Esophagus mucosa (tissue), 1 donor: ENCODE results near the gene KIRREL3. TPM values are rescaled to one million over a fixed set of nuclear protein-coding genes. Genes with fewer than 3 reads are reported as not detected.
A peak's percentile ranks its signal among the peaks of the same experiment; 100 is the strongest.
"Not testable (repeated sequence)": the region's sequence is repeated elsewhere in the genome, so short reads cannot be mapped to it uniquely, and the experiment has no call there.

Experiments used
- ATAC-seq: fragments of 200-7000 bp; cut with Tn5 transposase; one replicate; pipeline ENCODE4 v1.9.1; 2020
- total RNA-seq: library from RNA; stranded (reverse); gene quantifications from one replicate; pipeline ENCODE4 v1.2.4, GENCODE V29; 2023
- donor health status: DM: yes; HTN: yes; CAD: no.

The KIRREL3 gene
- total RNA-seq, 1 donor from 2014 or later, result 0.36 TPM

DNA sequence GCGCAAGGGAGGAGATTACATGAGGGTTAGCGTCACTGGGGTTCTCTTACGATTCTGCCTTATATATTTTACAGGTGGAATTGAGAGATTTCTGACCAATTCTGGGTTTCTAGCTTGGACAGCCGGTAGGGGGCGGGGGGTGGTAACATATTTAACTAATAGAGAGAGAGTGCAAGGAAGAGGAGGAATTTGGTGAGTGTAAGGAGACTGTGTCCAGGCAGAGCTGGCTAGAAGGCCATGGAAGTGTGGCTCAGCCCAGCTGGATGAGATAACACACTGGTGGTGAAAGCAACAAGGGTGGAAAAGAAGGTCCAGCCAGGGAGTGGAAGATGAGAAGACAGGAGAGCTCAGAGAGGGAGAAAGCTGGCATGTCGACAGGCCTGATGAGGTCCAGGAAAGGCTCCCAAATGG is 588.6 kb downstream of the KIRREL3 start:
- no peak for ATAC-seq

DNA sequence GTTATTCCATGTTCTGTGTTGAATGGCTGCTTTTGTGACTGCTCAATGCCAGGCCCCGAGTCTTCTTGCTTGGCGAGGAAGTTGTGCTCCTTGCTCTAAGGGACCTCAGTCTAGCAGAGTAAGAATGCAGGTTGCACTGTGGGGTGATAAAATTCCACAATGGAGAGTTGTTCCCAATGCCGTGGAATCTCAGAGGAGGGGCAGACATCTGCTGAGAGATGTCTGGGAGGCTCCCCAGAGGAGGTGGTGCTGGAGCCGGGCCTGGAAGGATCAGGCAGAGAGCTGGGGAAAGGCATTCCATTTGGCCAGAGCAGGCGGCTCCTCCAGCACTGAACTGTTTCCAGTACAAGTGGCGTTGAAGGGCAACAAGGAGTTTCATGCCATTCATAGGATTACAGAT is 589.9 kb downstream of the KIRREL3 start:
- no peak for ATAC-seq

DNA sequence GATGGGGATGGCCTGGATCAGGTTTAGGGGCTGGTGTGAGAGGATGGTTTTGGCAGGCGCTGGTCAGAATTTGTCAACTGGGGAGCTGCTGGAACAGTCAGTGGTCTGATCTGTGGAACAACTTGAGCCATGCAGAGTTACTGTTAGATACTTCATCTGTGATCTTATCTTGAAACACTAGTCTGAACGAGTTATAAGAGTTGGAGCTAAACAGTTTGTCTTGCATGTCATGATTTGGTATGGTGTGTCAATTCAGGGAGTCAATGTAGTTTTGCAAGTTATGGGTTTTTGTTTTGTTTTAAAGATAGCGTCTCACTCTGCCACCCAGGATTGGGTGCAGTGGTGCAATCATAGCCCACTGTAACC is 591.0 kb downstream of the KIRREL3 start:
- ATAC-seq, result no peak

DNA sequence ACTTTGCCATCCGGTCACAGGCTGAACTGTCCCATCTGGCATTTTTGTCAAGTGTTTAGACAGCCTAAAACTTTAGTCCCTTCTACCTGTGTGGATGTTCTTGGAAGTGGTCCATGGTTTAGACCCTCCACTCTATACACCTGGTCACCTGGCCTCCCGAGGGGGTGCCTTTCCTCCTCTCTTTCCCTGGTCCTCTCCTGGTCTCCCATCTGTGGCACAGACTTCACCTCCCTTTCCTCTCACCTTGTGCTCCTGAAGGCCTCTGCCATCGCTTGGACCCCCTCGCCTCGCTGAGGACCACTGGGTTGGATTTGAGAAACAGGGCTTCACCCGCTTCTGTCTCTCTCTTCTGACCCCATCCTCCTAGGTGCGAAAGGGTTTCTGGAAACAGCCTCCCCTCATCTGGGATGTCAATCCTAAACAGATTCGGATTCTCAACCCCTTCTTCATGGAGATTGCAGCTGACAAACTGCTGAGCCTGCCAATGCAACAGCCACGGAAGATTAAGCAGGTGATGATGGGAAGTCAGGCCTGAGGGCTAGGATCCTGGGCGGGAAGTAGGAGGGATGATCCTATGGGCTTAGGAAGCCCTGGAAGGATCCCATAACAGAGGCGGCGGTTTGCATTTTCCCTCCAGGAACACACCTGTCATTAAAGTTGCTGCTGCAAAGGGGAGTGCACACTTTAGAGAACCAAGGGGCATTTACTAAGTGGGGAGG is 591.5 kb downstream of the KIRREL3 start:
- no peak for ATAC-seq

DNA sequence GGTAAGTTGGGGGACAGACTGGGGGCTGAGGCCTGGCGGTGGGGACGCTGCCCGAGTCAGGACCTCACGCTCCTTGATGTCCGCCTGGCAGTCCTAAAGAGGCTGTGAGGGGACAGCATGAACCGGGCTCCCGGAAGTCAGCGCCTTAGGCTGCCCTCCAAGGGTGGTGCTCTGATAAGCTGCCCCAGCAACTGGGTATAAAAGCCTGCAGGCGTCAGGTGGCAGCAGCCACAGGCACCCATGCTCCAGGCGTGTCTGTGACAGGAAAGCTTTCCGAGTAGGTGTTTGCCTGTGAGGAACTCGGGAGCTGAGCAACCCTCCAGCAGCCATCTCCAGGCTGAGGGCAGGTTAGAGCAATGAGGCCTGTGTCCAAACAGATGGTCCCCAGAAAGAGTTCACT is 592.1 kb downstream of the KIRREL3 start:
- ATAC-seq, result no peak

DNA sequence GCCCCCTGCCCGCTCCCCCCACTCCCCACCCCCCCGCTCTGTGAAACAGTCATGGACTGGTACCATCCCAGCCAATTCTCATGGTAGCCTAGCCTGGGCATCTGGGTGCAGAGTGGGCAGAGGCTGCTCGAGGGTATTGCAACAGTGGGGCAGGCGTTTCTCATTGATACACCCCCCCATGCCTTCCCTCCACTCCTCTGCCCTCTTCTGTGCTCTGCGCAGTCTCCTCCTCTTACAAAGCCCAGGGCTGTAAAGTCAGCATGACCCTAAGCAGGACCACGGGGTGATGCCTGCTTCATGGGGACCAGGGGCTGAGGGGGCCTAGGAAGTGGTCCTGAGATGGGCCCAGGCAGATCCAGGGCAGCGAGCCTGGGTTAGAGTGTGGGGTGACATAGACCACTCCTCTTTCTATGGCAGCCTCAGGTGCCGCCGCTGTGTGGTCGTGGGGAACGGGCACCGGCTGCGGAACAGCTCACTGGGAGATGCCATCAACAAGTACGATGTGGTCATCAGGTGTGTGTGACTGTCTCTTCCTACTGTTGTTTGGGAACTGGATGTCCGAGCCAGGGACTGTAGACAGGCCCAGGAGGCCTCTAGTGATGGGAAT is 592.8 kb downstream of the KIRREL3 start:
- no peak for ATAC-seq

DNA sequence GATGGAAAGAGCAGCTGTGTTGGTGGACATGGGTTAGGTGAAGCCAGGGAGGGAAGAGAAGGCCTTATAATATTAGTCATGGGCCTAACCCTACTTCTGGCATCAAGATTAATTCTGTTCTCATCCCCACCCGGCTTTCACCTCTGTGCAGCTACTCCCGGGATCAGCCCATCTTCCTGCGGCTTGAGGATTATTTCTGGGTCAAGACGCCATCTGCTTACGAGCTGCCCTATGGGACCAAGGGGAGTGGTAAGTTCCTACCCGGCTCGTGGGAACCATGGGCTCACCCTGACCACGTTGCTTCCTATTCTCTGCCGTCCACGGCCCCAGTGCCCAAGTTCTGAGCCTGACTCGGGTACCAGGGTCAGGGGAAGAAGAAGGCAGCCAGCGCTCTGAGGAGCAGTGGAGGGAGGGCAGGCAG is 593.5 kb downstream of the KIRREL3 start:
- peak; percentile 9 for ATAC-seq

DNA sequence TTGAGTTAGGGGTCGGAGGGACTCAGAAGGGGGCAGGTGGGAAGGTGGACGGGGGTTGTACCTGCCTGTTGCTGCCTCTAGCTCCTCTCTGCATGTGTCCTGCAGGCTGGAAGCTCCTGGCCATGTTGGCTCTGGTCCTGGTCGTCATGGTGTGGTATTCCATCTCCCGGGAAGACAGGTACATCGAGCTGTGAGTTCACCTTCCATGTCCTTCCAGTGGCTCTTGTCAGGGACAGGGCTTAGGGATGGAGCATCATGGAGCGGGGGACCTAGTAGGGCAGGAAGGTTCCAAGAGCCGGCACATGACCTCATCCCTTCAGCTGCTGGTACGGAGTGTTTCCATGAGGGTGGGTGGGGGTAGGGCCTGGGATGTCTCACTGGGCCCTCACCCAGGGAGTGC is 594.2 kb downstream of the KIRREL3 start:
- no peak for ATAC-seq

DNA sequence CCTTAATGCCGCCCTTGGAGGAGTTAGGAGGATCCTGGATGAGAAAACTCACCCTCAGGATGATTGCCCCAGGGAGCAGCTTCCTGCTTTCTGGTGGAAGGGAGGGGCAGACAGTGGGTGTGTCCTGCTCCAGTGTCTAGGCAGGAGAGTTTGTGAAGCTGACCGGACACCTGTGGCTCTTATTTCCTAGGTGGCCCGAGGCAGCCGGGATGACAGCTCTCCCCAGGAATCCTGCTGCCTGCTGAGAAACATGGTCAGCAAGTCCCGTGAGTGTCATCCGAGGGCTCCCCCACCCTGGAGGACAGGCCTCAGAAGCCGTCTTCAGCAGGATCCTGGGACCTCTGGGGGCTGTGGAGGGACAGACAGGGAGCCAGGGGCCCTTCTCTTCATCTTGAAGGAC is 594.7 kb downstream of the KIRREL3 start:
- ATAC-seq, result peak; percentile 57

DNA sequence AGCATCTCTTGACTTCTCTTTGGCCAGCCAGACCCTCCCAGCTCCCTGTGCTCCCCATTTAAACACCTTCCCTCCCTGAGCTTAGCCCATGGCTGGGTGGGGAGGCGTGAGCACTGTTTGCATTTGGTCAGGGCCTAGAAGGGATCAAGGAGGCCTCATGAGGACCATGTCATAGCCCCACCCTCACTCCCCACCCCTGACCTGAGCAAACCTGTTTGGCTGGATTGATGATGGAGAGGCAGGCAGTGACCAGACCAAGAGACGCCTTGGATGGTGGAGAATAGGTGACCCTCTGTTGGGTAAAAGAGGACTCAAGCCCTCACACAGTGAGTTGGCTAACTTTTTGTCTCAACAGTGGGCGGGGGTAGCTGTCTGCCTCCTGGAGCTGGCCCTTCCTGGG is 595.2 kb downstream of the KIRREL3 start:
- peak; percentile 74 for ATAC-seq

DNA sequence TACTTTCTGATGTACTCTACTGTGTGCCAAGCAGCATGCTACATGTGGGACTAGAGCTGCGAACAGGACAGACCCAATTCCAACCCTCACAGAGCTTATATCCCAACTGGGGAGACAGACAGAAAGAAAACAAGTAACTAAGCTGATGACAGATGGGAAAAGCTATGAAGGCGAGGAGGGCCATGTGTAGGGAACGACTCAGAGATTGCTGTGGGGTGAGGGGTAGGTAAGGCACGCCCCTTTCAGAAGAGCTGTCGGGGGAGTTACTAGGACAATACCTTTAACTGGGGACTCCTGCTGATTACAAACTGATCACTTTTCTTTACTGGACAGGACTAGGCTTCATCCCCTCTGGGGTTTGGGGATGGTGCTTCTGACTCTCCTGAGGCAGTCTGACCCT is 596.2 kb downstream of the KIRREL3 start:
- peak; percentile 10 for ATAC-seq

DNA sequence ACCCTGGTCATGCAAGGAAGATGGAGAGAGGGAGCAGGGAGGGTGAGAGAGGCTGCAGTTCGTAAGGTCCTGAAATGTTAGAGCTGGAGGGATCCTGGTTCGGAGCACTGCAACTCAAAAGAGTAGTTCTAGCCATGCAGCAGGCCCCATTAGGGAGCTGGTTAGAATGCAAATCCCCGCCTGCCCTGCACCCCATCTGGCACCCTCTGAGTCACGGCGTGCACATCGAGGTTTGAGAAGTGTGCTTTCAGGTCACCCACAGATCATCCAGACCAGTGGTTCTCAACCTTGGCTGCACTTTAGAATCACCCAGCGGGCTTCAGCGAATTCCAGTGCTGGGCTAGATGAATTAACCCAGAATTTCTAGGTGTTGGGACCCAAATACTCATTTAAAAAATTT is 596.9 kb downstream of the KIRREL3 start:
- peak; percentile 46 for ATAC-seq

DNA sequence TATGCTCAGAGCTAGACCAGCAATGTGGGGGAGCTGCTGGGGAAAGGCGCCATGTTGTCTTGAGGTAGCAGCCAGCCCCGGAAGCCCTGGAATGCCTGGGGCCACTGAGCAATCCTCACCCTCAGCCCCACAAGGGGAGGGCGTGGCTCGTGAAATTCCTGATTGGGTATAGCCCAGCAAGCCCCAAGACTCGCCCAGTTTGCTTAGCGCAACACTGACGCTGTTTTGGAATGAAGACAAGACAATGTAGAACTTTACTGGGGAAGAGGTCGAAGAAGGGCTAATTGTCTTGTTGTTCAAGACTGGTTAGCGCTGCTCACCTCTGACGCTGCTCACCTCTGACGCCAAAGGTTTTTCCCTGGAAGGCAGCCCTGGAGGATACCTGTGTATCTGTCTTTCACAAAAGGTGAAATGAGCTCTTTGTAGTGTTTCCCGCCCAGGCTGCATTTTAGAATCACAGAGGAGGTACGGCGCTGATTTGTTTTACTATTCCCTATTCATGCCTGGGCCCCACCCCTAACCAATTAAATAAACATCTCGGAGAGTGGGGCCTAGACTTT is 597.5 kb downstream of the KIRREL3 start:
- peak; percentile 87 for ATAC-seq

DNA sequence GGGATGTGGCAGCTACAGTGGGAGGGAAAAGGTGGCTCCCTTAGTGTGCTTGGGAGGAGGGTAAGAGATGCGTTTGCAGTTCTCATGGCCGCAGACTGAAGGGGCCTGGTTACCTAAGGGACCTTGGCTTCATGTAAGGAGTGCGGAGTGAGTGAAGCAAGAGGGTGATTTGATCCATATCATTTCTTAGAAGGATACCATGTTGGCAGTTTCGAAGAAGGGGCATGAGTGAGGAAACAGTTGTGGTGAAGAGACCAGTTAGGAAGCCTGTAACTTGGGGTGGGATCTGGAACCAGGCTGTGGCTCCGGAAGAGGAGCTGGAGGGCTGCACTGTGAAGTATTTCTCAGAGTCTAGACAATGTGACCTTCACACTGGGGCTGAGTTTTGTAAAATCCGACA is 600.1 kb downstream of the KIRREL3 start:
- no peak for ATAC-seq

DNA sequence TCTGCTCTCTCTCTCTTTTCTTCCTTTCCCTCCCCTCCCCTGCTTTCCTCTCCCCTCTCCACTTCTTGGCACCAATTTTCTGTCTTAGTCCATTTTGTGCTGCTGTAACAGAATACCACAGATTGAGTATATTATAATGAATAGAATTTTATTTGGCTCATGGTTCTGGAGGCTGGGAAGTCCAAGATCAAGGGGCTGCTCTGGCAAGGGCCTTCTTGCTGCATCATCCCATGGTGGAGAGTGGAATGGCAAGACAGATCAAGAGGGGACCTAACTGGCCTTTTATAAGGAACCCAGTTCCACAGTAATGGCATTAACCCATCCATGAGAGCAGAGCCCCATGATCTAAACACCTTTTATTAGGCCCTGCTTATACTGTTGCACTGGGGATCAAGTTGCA is 600.6 kb downstream of the KIRREL3 start:
- ATAC-seq, result no peak

DNA sequence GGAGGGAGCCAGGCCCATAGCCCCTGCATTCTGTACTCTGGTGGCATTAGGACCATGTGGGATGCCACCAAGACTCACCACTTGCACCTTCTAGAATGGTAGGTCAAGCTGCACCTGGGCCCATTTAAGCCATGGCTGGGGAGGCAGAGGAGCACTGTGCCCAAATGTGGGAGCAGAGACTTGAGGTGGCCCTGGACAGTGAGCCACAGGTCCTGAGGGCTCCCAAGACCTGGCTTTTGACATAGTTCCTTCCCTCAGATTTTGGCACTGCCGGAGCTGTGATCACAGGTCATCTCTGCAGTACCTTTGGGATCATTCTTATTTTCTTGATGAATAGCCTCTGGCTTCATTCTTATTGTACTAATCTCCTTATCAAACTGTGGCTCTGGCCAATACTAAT is 601.8 kb downstream of the KIRREL3 start:
- no peak for ATAC-seq

DNA sequence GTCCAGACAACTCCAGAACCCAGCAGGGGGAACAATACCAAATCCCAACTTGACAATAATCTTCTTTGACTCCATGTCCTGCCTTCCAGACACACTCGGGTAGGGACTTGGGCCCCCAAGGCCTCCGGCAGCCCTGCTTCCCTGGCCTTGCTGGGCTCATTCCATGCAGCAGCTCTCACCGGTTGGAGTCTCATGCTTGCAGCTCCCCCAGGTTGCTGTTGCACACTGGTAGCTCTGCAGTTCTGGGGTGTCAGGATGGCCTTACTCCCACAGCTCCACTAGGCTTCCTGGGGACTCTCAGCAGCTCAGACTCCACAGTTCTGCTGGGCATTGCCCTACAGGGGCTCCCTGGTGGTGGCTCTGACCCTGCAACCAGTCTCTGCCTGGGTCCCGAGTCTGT is 602.3 kb downstream of the KIRREL3 start:
- no peak for ATAC-seq

DNA sequence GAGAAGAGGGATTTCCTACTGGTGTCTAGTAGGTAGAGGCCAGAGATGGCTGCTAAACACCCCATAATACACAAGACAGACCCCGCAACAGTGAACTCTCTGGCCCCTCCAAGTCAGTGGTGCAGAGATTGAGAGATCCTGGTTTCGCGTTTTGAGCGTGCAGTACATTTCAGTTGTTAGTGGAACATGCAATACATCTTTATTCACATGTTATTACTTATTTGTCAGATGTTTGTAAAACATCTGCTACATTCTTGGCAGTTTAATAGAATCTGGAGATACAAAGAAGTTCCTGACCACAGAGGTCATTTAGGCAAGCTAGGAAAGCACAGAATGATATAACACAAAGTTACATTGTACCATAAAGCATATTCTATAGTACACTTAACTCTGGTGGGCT is 603.6 kb downstream of the KIRREL3 start:
- no peak for ATAC-seq

DNA sequence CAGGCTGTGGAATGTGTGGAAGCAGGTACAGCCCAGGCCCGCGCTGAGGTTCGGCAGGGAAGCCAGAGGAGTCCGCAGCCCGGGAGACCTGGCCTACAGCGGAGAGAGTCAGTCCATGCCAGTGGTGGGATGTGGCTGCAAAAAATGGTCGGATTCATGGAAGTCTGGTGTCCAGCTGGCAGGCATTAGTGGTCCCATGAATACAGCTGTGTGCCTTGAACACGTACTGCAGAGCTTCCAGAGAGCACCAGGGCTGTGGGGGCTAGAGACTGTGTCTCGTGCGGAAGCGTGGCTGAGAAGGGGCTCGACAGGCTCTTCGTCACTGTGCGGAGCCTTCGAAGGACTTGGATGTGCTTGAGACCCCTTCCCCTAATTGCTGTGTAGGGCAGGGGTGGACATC is 604.3 kb downstream of the KIRREL3 start:
- not testable (repeated sequence) for ATAC-seq

DNA sequence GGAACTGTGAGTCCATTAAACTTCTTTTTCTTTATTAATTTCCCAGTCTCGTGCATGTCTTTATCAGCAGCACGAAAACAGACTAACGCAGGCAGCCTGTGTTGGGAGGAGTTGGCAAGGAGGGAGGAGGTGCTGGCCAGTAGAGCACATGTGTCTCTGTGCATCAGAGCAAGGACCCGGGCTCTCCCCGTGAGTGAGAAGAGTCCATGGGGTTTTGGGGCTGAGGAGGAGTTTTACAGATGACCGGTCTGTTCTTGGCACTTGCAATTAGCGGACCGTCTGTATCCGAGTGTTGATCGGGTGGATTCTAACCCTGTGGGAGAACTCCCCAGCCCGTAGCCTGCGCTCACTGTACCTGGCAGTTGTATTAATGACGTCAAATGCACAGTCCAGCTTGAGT is 604.8 kb downstream of the KIRREL3 start:
- not testable (repeated sequence) for ATAC-seq

DNA sequence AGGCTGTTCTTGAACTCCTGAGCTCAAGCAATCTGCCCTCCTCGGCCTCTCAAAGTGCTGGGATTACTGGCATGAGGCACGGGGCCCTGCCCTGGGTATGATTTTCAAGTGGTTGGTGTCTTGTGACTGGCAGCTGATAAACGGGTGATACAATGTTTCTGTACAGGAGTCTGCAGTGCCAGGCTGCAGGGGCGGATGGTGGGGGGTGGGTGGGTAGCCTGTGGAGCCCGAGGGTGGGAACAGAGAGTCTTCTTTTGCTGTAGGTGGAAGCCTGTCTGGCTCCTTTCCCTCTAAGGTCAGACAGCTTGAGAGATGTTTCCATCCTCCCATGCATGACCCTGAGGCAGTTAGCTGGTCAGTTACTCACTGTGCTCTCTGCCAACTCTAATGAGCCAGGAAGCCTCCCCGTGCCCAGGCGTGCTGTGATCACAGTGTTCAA is 605.9 kb downstream of the KIRREL3 start:
- peak; percentile 72 for ATAC-seq

DNA sequence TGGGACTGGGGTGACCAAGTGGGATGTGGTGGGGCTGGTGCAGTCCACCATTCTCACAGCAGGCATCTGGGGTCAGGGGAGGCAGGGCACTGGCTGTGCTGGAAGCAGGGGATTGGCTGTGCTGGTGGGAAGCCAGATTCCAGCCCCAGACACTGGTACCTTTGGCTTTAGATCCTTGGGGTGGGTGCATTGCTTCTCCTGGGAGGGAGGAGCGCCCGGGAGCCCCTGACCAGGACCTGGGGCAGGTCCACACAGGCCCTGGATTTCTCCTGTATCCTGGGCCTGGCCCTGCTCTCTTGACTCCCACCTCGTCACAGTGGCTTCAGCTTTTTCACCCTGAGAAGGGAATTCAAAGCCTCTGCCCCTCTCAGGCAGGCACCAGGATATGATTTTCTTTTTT is 606.5 kb downstream of the KIRREL3 start:
- no peak for ATAC-seq

DNA sequence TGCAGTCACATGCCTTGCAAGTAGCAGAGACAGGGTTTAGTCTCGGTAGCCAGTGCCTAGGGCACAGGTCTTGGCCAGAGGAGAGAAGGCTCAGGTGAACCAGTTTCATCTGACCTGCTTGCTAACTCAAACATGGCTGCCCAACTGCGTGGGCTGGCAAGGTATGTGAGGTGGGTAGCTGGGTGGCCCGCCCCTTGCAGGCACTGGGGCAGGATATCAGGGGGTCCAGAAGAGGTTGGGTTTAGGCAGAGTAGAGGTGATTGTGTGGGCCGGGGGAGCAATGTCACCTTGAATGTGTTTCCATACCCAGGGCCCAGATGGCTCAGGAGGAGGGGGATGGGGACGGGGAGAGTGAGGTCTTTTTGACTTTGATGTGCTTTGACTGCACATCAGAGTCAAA is 607.4 kb downstream of the KIRREL3 start:
- ATAC-seq, result no peak

DNA sequence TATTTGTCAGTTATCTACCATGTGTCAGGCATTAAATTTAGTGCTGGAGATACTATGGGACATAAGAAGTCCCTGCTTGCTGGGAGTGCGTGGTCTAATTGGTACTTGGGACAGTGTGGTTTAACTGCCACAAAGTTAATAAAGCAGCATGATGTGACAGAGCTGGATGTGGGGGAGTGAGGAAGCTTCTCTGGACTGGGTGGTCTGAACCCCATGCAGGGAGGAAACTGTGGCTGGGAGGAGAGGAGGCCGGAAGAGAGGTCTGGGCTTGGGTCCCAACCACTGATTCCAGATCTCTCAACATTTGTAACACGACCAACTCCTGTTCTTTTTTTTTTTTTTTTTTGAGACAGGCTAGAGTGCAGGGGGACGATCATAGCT is 607.9 kb downstream of the KIRREL3 start:
- ATAC-seq, result no peak
